Endothelial cell (in vitro differentiated cells): Measurements from ENCODE around the gene HCRTR1. TPM values are rescaled to one million over a fixed set of nuclear protein-coding genes. Genes with fewer than 3 reads are reported as not detected.

Source experiments
- DNase-seq: peaks from one replicate; pipeline ENCODE4 v3.0.0; 2021; ENCODE audit warnings: low spot score
- H3K27ac Mint-ChIP-seq: one replicate; pipeline ENCODE4 v1.8.0; 2021; ENCODE audit warnings: mixed read lengths, inconsistent platforms; ENCODE audit not compliant: unreplicated experiment
- H3K27me3 Mint-ChIP-seq: one replicate; pipeline ENCODE4 v1.8.0; 2021; ENCODE audit warnings: mild to moderate bottlenecking, moderate library complexity, mixed read lengths, inconsistent platforms; ENCODE audit not compliant: unreplicated experiment
- H3K36me3 Mint-ChIP-seq: one replicate; pipeline ENCODE4 v1.8.0; 2021; ENCODE audit warnings: mild to moderate bottlenecking, low read depth, mixed read lengths, inconsistent platforms; ENCODE audit not compliant: unreplicated experiment
- H3K4me1 Mint-ChIP-seq: one replicate; pipeline ENCODE4 v1.8.0; 2021; ENCODE audit warnings: mild to moderate bottlenecking, mixed read lengths, inconsistent platforms; ENCODE audit not compliant: unreplicated experiment
- H3K4me3 Mint-ChIP-seq: one replicate; pipeline ENCODE4 v1.8.0; 2021; ENCODE audit warnings: mild to moderate bottlenecking, mixed read lengths, inconsistent platforms; ENCODE audit not compliant: unreplicated experiment
- H3K9me3 Mint-ChIP-seq: one replicate; pipeline ENCODE4 v1.8.0; 2021; ENCODE audit warnings: mixed read lengths, inconsistent platforms; ENCODE audit not compliant: unreplicated experiment
- CTCF ChIP-seq: fragments of 200-600 bp; sonication (generic); IDR thresholded peaks from one replicate; pipeline ENCODE4 v1.5.0; 2021; ENCODE audit warnings: antibody characterized with exemption; ENCODE audit not compliant: unreplicated experiment
- total RNA-seq: library from RNA; stranded (reverse); fragmentation: NEBNext Ultra II Directional; extraction: Animal tissue kit (Norgen Biotek cat#: 25700); gene quantifications from one replicate; pipeline ENCODE4 v1.2.1, GENCODE V29; 2021; ENCODE audit not compliant: unreplicated experiment

The HCRTR1 gene
- total RNA-seq, 1 donor from 2014 or later, result not detected

- H3K27ac Mint-ChIP-seq, result peak overlapping the region; percentile 28
- no peak for TF ChIP-seq CTCF
- peaks cover 17% of the 10 kb centered on the region for H3K4me1 Mint-ChIP-seq
- H3K9me3 Mint-ChIP-seq, result no peaks in the 10 kb centered on the region
- H3K36me3 Mint-ChIP-seq, result peaks cover 3% of the 10 kb centered on the region
- DNase-seq, result no peak
- peaks cover 13% of the 10 kb centered on the region for H3K27me3 Mint-ChIP-seq
- H3K4me3 Mint-ChIP-seq, result no peak overlapping the region
These were observed 25.4 kb downstream of the HCRTR1 start for GRCh38 chr1:31642897-31643296.

GRCh38 chr1:31643976-31644559 lies 26.6 kb downstream of the HCRTR1 start:
- no peak for TF ChIP-seq CTCF
- Mint-ChIP-seq H3K4me1 (peaks cover 25% of the 10 kb centered on the region), H3K27ac (peak overlapping the region; percentile 100), H3K36me3 (peaks cover 3% of the 10 kb centered on the region), H3K4me3 (peak overlapping the region; percentile 97), H3K27me3 (peaks cover 13% of the 10 kb centered on the region), H3K9me3 (no peaks in the 10 kb centered on the region)
- no peak for DNase-seq

DNA sequence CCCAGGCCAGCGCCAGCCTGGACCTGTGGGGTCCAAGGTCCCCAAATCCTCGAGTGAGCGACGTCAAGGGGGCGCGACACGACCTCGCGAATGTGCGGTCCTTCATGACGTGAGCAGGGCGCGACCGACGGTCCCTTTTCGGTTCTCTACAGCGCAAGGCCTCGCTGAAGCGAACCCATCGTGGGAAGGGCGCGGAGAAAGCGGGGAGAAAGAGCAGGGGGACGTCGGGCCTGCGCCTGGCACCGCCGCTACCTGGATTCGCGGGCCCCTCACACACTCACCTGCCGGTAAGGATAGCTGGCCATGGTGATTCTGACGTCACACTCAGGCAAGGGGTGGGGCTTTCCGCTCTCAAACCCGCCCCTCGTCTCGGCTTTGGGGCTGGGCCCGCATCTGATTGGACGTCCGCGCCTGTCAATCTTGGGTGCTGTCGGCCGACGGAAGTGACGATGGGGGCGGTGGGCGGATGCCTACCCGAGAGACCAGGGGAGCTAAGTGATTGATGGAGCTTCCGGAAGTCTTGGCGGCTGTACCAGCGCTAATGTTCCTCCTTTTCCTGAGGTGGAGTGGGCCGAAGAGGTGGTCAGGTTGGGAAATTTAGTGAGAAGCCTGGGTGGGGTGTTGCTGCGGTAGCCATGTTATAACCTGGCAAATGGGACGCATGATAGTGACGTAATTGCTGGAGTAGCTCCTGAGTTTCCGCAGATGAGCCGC lies 27.2 kb downstream of the HCRTR1 start, which contains the start of gene PEF1:
TSS of gene PEF1 (minus strand) at position 317 of the 714 bp plus-strand sequence. CDS start at position 305, 12 bp downstream.
- H3K9me3 Mint-ChIP-seq, result no peaks in the 10 kb centered on the region
- peak; percentile 98 for DNase-seq
- H3K4me3 Mint-ChIP-seq, result peak within 1 kb of the TSS; percentile 97
- peaks cover 13% of the 10 kb centered on the region for H3K27me3 Mint-ChIP-seq
- H3K4me1 Mint-ChIP-seq, result peaks cover 25% of the 10 kb centered on the region
- H3K27ac Mint-ChIP-seq, result peak within 1 kb of the TSS; percentile 100
- H3K36me3 Mint-ChIP-seq, result peaks cover 3% of the 10 kb centered on the region
- no peak for TF ChIP-seq CTCF

DNA sequence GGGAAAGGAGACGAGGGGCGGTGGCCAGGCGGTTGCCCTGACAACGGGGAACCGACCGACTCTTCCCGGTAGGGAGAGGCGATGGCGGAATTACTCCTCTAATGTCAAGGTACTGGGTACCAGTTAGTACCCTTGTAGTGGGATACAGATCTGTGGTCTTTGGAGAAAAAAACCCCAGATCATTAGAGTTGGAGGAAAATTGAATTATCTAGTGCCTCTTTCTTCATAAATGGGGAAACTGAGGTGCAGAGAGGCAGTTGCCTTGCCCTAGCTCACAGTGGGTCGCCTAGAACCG lies 27.7 kb downstream of the HCRTR1 start:
- peak overlapping the region; percentile 100 for H3K27ac Mint-ChIP-seq
- peak overlapping the region; percentile 97 for H3K4me3 Mint-ChIP-seq
- DNase-seq, result peak; percentile 82
- TF ChIP-seq CTCF, result no peak
- peaks cover 25% of the 10 kb centered on the region for H3K4me1 Mint-ChIP-seq
- H3K9me3 Mint-ChIP-seq, result no peaks in the 10 kb centered on the region
- peaks cover 3% of the 10 kb centered on the region for H3K36me3 Mint-ChIP-seq
- peaks cover 14% of the 10 kb centered on the region for H3K27me3 Mint-ChIP-seq

- DNase-seq, result no peak
- peak overlapping the region; percentile 100 for H3K27ac Mint-ChIP-seq
- TF ChIP-seq CTCF, result no peak
- H3K4me1 Mint-ChIP-seq, result peaks cover 25% of the 10 kb centered on the region
- no peaks in the 10 kb centered on the region for H3K9me3 Mint-ChIP-seq
- H3K27me3 Mint-ChIP-seq, result peaks cover 14% of the 10 kb centered on the region
- peaks cover 3% of the 10 kb centered on the region for H3K36me3 Mint-ChIP-seq
- peak overlapping the region; percentile 87 for H3K4me3 Mint-ChIP-seq
These were observed 28.9 kb downstream of the HCRTR1 start for GRCh38 chr1:31646259-31646960.
